ENCODE results near the gene CLC.
"Not testable (repeated sequence)": the region's sequence is repeated elsewhere in the genome, so short reads cannot be mapped to it uniquely, and the experiment has no call there.

CLC gene

GRCh38 chr19:39728040-39728439 is 9.8 kb downstream of the CLC start:
- DNase-seq, result no peak

GRCh38 chr19:39727070-39727800 is 10.6 kb downstream of the CLC start:
- no peak for DNase-seq

GRCh38 chr19:39725995-39726394 is 11.8 kb downstream of the CLC start:
- DNase-seq, result no peak

- not testable (repeated sequence) for DNase-seq
Measured at GRCh38 chr19:39720144-39720543, 17.7 kb downstream of the CLC start.

GRCh38 chr19:39710333-39710890 is 27.4 kb downstream of the CLC start:
- no peak for DNase-seq

GRCh38 chr19:39709026-39709872 is 28.6 kb downstream of the CLC start:
- no peak for DNase-seq

GRCh38 chr19:39708594-39708993 is 29.2 kb downstream of the CLC start:
- no peak for DNase-seq

GRCh38 chr19:39705578-39706188 is 32.1 kb downstream of the CLC start:
- DNase-seq, result peak; percentile 51

- DNase-seq, result no peak
Measured at GRCh38 chr19:39704181-39705044, 33.4 kb downstream of the CLC start, which contains the start of gene LGALS14. LGALS14 (plus strand) TSS chr19:39704481; CDS start chr19:39704529, 48 bp downstream.

- DNase-seq, result no peak
Measured at GRCh38 chr19:39701291-39701690, 36.5 kb downstream of the CLC start.

GRCh38 chr19:39698535-39698934 is 39.3 kb downstream of the CLC start:
- DNase-seq, result no peak

GRCh38 chr19:39696387-39696786 is 41.4 kb downstream of the CLC start:
- DNase-seq, result no peak

- no peak for DNase-seq
Measured at GRCh38 chr19:39695759-39696158, 42.1 kb downstream of the CLC start.

- no peak for DNase-seq
Measured at GRCh38 chr19:39692822-39693221, 45.0 kb downstream of the CLC start.

- DNase-seq, result no peak
Measured at GRCh38 chr19:39692166-39692565, 45.7 kb downstream of the CLC start.

- DNase-seq, result not testable (repeated sequence)
Measured at GRCh38 chr19:39688637-39689036, 49.2 kb downstream of the CLC start.

GRCh38 chr19:39686739-39687138 is 51.1 kb downstream of the CLC start:
- DNase-seq, result no peak

GRCh38 chr19:39684267-39684666 is 53.6 kb downstream of the CLC start:
- DNase-seq, result no peak

GRCh38 chr19:39681416-39681815 is 56.4 kb downstream of the CLC start:
- no peak for DNase-seq
